Coronary artery (tissue), 2 donors: Measurements from ENCODE around the gene TOR4A.
A peak's percentile ranks its signal among the peaks of the same experiment; 100 is the strongest.

Experiments
- DNase-seq: peaks from one replicate; pipeline ENCODE4 v3.0.0-alpha.2; 2017; ENCODE audit warnings: low spot score
- H3K27ac ChIP-seq, 2 donors: fragments of 200-600 bp; sonication (generic); one replicate each; pipeline ENCODE4 v1.5.1; 2016 to 2019
- H3K4me3 ChIP-seq: fragments of 200-600 bp; sonication (generic); 2 replicates; pipeline ENCODE4 v1.5.1; 2016; ENCODE audit warnings: mild to moderate bottlenecking, moderate library complexity
- CTCF ChIP-seq: fragments of 200-600 bp; sonication (generic); IDR thresholded peaks from one replicate; pipeline ENCODE4 v1.5.1; 2019; ENCODE audit warnings: antibody characterized with exemption

Gene TOR4A

GRCh38 chr9:137317021-137317717 is 39.6 kb downstream of the TOR4A start:
- no peak for TF ChIP-seq CTCF
- peak overlapping the region in 1 of 2 donors; percentile 6 for H3K27ac ChIP-seq
- peak; percentile 72 for DNase-seq
- H3K4me3 ChIP-seq = no peak overlapping the region

- peak; percentile 62 for DNase-seq
- no peak overlapping the region for H3K4me3 ChIP-seq
- TF ChIP-seq CTCF = no peak
- H3K27ac ChIP-seq = peak overlapping the region in 1 of 2 donors; percentile 65
Measured at GRCh38 chr9:137317718-137318511, 40.4 kb downstream of the TOR4A start.

- Histone ChIP-seq H3K4me3 (peak overlapping the region; percentile 46), H3K27ac (peak overlapping the region; percentile 25 to 65)
- DNase-seq = no peak
- no peak for TF ChIP-seq CTCF
Measured at GRCh38 chr9:137318602-137319001, 41.1 kb downstream of the TOR4A start.

- H3K4me3 ChIP-seq = peak overlapping the region; percentile 46
- H3K27ac ChIP-seq = peak overlapping the region; percentile 25 to 65
- TF ChIP-seq CTCF = peak; percentile 25
- peak; percentile 78 for DNase-seq
Measured at GRCh38 chr9:137319011-137319738, 41.6 kb downstream of the TOR4A start.

GRCh38 chr9:137319739-137320551 is 42.4 kb downstream of the TOR4A start:
- H3K4me3 ChIP-seq = no peak overlapping the region
- TF ChIP-seq CTCF = no peak
- peak overlapping the region in 1 of 2 donors; percentile 4 for H3K27ac ChIP-seq
- peak; percentile 69 for DNase-seq

GRCh38 chr9:137320555-137321384 is 43.2 kb downstream of the TOR4A start:
- DNase-seq = peak; percentile 71
- TF ChIP-seq CTCF = no peak
- Histone ChIP-seq H3K4me3 (no peak overlapping the region), H3K27ac (peak overlapping the region in 1 of 2 donors; percentile 4)
